Measurements from ENCODE around the gene MTMR2. TPM values are rescaled to one million over a fixed set of nuclear protein-coding genes. Genes with fewer than 3 reads are reported as not detected.

MTMR2 gene
- total and polyA plus RNA-seq, 2 of the 13 experiments (the other 11 are each of a cell fraction or from before 2014, with no cell fraction given): 12.7 to 22.3 TPM

DNA sequence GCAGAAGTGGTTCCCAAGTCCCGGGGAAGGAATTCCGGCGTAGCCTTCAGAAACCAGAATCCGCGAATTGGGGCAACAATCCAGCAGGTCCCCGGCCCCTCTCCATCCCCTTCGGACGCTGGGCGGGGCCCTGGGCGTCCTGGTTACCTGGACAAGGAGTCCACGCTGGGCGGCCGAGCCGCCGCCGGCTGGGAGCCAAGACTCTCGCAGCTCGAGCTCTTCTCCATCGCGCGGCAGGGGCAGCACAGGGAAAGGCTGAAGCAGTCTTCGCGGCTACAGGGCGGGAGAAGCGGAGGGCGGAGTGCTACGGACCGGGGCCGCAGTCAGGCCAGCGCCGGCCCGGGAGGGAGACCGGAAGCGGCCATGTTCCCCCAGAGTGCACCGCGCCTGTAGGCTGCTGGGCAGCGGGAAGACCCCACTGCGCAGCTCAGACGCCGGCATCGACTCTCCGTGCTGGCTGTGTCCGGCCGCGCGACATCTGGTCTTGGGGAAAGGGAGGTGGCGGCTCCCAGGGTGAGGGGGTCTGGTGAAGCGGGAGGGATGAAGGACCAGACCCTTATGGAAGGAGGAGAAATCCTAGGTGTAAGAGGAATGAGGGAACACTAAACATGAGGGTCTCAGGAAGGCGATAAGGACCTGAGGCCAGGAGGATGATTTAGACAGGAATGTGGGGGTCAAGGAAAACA is at the start of gene MTMR2 (continued):
- TF ChIP-seq, protein P1, sequence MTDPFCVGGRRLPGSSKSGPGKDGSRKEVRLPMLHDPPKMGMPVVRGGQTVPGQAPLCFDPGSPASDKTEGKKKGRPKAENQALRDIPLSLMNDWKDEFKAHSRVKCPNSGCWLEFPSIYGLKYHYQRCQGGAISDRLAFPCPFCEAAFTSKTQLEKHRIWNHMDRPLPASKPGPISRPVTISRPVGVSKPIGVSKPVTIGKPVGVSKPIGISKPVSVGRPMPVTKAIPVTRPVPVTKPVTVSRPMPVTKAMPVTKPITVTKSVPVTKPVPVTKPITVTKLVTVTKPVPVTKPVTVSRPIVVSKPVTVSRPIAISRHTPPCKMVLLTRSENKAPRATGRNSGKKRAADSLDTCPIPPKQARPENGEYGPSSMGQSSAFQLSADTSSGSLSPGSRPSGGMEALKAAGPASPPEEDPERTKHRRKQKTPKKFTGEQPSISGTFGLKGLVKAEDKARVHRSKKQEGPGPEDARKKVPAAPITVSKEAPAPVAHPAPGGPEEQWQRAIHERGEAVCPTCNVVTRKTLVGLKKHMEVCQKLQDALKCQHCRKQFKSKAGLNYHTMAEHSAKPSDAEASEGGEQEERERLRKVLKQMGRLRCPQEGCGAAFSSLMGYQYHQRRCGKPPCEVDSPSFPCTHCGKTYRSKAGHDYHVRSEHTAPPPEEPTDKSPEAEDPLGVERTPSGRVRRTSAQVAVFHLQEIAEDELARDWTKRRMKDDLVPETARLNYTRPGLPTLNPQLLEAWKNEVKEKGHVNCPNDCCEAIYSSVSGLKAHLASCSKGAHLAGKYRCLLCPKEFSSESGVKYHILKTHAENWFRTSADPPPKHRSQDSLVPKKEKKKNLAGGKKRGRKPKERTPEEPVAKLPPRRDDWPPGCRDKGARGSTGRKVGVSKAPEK (CRISPR knock-in tag; IDR thresholded peaks at IDR 0.05; ENCODE audit: borderline replicate concordance): no peak
- no peak for TF ChIP-seq SYNCRIP (IDR thresholded peaks at IDR 0.05; ENCODE audit: insufficient read depth, low read depth, low read length)
- TF ChIP-seq ZFP41 (CRISPR knock-in tag; IDR thresholded peaks at IDR 0.05; ENCODE audit: borderline replicate concordance): no peak
- 0 out of 2 replicates have a peak, but pooled peaks have one; percentile 27 for TF ChIP-seq MIER2 (CRISPR knock-in tag; IDR thresholded peaks at IDR 0.05)
- TF ChIP-seq, protein P2, sequence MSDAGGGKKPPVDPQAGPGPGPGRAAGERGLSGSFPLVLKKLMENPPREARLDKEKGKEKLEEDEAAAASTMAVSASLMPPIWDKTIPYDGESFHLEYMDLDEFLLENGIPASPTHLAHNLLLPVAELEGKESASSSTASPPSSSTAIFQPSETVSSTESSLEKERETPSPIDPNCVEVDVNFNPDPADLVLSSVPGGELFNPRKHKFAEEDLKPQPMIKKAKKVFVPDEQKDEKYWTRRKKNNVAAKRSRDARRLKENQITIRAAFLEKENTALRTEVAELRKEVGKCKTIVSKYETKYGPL (CRISPR knock-in tag; IDR thresholded peaks at IDR 0.05): no peak
- peak; percentile 52; the same call in 1 of the 2 replicates for TF ChIP-seq CHCHD3 (CRISPR knock-in tag; IDR thresholded peaks at IDR 0.05)
- peak; percentile 50 for TF ChIP-seq FOSL2 (CRISPR knock-in tag; IDR thresholded peaks at IDR 0.05)
- TF ChIP-seq, protein P3, sequence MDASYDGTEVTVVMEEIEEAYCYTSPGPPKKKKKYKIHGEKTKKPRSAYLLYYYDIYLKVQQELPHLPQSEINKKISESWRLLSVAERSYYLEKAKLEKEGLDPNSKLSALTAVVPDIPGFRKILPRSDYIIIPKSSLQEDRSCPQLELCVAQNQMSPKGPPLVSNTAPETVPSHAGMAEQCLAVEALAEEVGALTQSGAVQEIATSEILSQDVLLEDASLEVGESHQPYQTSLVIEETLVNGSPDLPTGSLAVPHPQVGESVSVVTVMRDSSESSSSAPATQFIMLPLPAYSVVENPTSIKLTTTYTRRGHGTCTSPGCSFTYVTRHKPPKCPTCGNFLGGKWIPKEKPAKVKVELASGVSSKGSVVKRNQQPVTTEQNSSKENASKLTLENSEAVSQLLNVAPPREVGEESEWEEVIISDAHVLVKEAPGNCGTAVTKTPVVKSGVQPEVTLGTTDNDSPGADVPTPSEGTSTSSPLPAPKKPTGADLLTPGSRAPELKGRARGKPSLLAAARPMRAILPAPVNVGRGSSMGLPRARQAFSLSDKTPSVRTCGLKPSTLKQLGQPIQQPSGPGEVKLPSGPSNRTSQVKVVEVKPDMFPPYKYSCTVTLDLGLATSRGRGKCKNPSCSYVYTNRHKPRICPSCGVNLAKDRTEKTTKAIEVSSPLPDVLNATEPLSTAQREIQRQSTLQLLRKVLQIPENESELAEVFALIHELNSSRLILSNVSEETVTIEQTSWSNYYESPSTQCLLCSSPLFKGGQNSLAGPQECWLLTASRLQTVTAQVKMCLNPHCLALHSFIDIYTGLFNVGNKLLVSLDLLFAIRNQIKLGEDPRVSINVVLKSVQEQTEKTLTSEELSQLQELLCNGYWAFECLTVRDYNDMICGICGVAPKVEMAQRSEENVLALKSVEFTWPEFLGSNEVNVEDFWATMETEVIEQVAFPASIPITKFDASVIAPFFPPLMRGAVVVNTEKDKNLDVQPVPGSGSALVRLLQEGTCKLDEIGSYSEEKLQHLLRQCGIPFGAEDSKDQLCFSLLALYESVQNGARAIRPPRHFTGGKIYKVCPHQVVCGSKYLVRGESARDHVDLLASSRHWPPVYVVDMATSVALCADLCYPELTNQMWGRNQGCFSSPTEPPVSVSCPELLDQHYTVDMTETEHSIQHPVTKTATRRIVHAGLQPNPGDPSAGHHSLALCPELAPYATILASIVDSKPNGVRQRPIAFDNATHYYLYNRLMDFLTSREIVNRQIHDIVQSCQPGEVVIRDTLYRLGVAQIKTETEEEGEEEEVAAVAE (CRISPR knock-in tag; IDR thresholded peaks at IDR 0.05; ENCODE audit: borderline replicate concordance): peak; percentile 74; the same call in 1 of the 2 replicates
- TF ChIP-seq, protein P4, sequence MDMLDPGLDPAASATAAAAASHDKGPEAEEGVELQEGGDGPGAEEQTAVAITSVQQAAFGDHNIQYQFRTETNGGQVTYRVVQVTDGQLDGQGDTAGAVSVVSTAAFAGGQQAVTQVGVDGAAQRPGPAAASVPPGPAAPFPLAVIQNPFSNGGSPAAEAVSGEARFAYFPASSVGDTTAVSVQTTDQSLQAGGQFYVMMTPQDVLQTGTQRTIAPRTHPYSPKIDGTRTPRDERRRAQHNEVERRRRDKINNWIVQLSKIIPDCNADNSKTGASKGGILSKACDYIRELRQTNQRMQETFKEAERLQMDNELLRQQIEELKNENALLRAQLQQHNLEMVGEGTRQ (IDR thresholded peaks at IDR 0.05; ENCODE audit: low read depth, low read length): no peak
- TF ChIP-seq, protein P4 (CRISPR knock-in tag; IDR thresholded peaks at IDR 0.05; ENCODE audit: borderline replicate concordance): no peak
- peak; percentile 95; the same call in 1 of the 2 replicates for TF ChIP-seq ZNF567 (CRISPR knock-in tag; IDR thresholded peaks at IDR 0.05; ENCODE audit: borderline replicate concordance)
- peak; percentile 95 for TF ChIP-seq ETV5 (CRISPR knock-in tag; IDR thresholded peaks at IDR 0.05; ENCODE audit: borderline replicate concordance)
- TF ChIP-seq RBM22 (optimal IDR thresholded peaks at IDR 0.05; ENCODE audit: low read length): peak; percentile 40
- TF ChIP-seq, protein P5, sequence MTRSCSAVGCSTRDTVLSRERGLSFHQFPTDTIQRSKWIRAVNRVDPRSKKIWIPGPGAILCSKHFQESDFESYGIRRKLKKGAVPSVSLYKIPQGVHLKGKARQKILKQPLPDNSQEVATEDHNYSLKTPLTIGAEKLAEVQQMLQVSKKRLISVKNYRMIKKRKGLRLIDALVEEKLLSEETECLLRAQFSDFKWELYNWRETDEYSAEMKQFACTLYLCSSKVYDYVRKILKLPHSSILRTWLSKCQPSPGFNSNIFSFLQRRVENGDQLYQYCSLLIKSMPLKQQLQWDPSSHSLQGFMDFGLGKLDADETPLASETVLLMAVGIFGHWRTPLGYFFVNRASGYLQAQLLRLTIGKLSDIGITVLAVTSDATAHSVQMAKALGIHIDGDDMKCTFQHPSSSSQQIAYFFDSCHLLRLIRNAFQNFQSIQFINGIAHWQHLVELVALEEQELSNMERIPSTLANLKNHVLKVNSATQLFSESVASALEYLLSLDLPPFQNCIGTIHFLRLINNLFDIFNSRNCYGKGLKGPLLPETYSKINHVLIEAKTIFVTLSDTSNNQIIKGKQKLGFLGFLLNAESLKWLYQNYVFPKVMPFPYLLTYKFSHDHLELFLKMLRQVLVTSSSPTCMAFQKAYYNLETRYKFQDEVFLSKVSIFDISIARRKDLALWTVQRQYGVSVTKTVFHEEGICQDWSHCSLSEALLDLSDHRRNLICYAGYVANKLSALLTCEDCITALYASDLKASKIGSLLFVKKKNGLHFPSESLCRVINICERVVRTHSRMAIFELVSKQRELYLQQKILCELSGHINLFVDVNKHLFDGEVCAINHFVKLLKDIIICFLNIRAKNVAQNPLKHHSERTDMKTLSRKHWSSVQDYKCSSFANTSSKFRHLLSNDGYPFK (CRISPR knock-in tag; IDR thresholded peaks at IDR 0.05; ENCODE audit: borderline replicate concordance): peak; percentile 93

Measured in HepG2 (cell line).